Activated gamma-delta T cell treated with Interleukin-2 at 50 U/mL for 16 hours (primary cell): Measurements from ENCODE around the gene CBARP.

ENCODE experiments used
- DNase-seq: peaks from one replicate; pipeline ENCODE4 v3.0.0-alpha.2; 2020

Gene CBARP

DNA sequence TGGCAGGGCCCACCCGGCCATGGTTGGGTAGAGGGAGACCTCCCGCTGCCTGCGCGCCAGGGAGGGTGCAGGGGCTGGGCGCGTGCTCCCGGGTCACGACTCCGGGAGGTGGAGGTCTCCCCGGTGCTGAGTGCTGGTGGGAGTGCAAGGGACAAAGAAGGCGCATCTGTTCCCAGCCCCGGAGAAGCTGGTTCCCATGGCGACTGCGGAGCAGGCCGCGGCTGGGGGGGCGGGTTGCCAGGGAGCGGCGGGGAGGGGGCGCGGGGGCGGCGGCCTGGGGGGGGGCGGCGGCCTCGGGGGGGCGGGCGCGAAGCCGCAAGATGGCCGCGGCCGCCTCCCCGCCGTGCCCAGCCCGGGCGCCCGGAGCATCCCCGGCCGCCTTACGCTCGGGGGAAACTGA, 1.2 kb downstream of the CBARP start:
- no peak for DNase-seq

DNA sequence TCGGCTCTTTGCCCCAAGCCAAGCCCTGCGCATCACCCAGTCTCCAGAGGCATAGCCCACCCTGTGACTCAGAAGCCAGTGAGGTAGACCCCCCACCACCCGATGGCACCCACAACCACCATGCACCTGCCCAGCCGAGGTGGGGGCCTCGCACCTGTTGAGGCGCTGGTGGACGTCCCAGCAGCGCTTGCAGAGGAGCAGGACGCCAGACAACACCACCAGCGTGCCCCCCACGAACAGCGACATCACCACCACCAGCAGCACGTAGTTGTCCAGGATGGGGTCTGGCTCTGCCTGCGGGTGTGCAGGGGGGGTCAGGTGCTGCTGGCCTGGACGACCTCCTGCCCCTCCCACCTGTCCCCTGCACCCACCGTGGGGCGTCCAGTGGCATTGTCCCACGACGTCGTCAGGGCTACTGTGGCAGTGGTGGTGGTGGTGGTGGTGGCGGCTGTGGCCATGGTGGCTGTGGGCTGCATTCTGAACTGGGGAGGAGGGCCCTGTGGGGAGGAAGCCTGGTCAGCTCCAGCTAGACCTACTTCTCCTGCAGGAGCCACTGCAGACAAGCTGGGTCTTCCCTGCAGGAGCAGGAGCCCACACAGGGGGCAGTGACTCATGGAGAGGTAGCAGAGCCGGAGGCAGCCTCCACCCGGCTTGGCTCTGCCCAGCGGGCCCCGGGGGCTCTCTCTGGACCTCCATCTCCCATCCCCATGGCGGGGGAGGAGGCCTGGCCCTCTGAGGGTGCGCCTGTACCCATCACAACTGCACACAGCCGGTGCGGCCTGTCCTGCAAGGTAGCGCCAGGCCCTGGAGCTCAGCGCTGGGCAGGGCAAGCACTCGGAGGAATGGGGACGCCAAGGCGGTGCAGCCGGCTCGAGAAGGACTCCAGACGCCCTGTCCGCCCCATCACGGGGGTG, 1.9 kb downstream of the CBARP start:
- no peak for DNase-seq

DNA sequence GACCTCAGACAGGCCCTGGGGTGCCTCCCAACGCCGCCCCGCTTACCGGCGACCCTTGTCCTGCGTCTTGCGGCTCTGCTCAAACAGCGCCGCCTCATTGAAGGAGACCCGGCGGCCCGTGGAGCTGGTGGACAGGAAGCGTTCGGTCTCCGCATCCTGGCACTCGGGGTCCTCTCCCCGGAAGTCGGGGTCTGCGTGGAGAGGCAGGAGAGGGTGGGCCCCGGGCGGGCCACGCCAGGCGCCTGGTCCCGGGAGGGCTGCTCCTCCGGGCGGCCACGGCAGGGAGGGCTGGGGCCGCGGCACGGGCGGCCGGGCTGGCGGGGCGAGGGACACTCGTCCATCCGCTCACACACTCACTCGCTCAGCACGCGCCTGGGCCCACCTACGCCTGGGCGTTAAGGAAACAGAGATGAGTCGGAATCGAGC, 2.8 kb downstream of the CBARP start:
- no peak for DNase-seq

DNA sequence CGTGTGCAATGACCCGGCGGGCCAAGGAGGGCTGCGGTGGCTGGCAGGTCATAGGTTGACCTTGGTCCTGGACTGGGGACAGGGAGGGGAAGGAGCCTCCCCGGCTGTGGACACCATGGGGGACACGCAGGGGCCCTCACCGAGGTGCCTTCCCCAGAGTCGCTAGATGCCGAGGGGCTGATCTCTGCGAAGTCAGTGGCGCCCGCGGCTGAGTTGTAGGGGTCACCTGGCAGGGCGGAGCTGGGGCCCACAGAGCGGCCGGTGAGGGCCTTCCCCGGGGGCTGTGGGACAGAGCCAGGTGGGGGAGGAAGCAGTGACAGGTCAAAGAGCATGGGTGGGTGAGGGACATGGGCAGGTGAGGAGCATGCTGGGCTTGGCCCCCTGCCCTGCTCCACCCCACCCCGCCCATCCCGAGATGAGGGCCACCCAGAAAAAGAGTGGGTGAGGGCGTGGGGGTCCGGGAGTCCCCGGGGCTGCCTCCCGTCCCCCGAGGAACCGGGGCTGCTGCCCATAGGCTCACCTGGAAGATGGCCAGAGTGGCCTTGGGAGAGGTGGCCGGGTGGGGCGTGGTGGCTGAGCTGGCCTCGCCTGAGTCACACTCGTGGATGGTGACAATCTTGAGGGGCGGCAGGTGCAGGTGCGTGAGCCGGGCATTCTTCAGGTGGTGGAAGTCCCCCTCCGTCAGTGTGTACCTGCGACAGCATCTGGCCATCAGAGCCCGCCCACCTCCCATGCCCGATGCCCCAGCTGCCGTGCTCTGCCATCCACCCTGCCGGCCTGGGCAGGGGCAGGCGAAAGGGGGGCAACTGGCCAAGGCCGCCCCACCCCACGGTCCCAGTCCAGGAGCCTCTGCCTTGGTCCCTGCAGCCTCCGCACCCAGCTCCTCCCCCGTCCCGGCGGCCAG, 3.5 kb downstream of the CBARP start:
- DNase-seq = no peak

DNA sequence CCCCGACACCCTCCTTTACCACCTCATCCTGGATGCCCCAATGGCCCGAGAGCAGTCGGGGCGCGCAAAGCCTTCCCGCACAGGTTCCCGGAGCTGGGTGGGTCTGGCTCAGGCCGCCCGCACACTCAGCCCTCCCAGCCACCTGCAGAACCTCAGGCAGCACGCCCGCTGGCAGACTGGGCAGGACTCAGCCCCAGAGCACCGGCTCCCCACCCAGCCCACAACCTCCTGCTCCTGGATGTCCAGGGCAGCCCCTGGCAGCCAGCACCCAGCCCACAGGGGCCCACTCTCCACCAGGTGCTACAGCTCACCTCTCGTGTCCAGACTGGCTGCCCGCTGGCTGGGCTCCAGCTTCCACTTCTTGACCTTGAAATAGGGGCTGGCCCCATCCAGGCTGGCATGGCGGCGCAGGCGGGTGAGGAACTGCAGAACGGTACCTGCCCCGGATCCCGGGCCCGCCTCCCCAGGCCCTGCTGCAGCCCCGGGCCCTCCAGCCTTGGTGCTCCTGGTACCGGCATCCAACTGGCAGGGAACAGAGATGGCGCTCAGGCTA, 4.6 kb downstream of the CBARP start:
- DNase-seq = no peak

DNA sequence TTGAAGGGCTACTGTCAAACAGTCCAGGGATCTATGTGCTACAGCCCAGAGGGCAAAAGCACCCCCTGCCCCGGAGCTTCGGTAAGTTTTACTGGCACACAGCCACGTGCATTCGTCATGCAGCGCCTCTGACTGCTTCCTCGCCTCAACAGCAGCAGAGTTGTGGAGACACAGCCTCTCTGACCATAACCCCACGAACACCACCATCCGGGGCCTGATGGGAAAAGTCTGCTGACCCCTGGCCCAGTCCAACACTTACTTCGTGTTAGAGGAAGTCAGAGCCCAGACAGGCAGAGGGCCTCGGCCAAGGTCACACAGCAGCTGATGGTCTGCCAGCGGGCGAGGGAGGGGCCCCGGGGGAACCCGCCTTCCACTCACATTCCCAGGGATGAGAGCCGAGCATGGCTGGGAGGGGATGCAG, 5.1 kb downstream of the CBARP start:
- no peak for DNase-seq

DNA sequence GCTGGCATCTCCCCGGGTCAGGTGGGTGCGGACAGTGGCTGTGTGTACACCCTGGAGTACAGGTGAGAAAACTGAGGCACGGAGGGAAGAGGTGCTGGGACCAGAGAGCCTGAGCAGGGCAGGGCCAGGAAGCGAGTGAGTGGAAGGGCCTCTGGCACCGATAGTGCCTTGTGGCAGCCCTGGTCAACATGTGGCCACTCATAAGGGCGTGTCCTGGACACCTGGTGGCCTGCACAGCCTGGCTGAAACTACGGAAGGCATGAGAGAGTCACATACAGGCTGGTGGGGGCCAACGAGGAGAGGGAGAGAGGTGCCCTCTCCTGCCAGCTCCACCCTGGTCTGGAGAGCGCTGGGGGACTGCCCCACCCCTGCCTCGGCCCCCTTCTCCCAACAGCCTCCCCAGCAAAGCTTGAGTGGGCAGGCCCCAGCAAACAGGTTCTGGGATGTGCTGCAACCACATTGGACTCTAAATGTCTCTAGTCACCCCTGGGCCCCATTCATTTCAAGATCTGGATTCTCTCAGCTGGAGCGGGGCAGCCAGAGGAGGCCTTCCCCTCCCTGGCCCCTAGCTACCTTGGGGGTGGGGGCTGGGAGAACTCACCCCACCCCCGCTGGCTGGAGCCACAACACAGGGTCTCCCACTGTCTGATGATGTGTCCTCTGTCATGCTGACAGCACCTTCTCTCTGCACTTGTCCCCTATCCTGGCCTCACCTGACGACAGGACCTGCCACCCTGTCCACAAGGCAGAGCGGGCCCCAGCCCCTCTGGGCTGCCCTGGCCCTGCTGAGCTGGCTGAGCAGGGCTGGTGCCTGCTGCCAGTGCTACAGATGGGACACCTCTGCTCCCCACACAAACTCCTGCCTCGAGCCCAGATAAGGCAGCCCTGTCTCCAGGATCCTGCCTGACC, 5.8 kb downstream of the CBARP start:
- DNase-seq = no peak

DNA sequence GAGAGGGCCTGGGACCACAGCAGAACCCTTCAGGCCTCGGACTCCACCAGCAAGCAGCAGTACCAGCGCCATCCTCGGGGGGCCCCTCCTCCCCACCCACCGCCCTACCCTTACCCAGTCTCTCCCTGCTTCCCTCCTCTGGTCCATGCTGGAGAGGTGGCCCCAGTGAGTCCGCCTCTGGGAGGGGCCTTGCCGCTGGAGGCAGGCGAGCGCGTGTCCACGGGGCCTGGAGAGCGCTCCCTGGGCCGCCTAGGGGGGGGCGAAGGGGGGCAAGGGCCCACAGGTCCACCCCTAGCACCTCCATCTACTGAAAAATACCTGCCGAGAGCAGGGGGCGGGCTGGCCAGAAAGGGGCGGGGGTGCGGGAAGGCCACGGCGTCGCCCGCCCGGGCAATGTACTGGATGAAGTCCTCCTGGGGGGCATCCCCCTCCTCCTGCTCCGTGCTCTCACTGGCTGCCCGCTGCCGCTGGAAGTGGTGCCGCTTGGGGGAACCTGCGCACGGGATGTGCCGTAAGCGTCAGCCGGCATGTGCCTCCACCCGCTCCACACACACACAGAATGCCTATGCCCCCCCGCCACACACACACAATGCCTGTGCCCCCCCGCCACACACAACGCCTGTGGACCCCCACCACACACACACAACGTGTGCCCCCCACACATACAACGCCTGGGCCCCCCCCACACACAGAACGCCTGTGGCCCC, 6.9 kb downstream of the CBARP start:
- DNase-seq = no peak

DNA sequence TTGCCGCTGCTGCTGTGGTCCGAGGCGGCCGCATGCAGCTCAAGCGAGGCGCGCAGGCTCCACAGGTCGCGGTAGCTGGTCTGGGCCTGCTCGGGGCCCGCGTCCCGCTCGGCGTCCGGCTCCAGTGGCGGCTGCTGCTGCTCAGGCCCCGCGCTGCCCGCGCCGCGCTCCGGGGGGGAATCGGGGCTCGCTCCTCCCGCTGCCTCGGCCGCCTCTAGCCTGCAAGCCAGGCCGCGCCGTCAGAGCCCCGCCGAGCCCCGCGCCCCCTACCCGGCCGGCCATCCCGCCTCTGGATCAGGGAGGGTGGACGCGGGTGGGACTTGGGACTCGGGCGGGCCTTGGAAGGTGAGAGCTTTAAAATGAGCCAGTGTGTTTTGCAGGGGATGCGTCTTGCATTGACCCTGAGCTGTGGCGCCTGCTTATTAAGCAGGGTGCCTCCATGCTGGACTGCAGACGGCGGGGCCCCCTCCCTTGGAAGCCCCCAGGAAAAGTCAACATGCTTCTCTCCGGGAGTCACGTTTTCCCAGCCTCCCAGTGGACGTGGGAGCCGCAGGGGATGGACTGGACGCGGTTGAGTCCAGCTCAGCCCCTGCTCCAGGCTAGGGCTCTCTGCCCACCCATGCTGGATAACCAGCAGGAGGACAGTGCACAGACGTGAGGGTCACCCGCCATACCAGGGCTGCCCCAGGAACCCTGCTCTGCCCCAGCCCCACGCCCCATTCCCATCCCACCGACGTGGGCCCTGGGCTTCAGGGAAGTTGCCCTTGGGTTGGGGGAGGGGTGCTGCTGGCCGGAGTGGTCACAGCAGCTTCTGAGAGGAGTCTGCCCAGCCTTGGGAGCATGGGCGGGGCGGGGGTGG, 7.7 kb downstream of the CBARP start:
- no peak for DNase-seq

DNA sequence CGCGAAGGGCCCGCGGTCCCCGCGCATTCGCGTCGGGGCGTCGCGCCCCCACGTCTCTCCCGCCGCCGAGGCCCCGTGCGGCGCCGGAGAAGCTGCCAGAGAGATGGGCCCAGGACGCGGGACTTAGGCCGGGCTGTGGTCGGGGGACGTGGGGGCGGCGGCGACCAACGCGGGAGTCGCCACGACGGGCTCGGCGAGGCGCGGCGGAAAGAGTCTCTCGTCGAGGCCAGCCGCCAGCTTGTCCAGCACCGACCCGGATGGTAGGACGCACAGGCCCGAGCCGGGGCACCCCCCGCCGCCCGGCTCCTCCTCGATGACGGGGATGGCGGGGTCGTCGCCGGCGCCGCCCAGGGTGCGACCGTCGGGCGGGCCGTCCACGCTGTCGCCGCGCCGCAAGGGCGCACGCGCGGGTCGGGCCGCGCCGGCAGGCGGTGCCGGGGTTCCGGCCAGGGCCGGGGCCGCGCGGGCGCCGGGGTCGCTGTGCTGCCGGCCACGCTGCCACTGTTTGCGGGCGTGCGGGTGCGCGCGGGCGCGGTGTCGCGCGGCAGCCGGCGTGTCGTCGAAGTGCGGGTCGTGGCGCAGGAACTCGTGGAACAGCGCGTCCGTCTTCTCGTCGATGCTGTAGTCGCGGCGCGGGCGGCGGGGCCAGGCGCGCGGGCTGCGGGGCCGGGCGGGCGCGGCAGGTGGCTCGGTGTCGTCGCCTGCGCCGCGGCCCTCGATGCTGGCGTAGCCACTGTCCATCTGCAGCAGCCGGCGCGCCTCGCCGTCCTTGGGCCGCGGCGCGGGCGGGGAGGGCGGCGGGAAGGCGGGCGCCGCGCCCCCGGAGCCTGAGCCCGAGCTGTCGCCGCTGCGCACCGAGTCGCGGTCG, 8.5 kb downstream of the CBARP start:
- no peak for DNase-seq

DNA sequence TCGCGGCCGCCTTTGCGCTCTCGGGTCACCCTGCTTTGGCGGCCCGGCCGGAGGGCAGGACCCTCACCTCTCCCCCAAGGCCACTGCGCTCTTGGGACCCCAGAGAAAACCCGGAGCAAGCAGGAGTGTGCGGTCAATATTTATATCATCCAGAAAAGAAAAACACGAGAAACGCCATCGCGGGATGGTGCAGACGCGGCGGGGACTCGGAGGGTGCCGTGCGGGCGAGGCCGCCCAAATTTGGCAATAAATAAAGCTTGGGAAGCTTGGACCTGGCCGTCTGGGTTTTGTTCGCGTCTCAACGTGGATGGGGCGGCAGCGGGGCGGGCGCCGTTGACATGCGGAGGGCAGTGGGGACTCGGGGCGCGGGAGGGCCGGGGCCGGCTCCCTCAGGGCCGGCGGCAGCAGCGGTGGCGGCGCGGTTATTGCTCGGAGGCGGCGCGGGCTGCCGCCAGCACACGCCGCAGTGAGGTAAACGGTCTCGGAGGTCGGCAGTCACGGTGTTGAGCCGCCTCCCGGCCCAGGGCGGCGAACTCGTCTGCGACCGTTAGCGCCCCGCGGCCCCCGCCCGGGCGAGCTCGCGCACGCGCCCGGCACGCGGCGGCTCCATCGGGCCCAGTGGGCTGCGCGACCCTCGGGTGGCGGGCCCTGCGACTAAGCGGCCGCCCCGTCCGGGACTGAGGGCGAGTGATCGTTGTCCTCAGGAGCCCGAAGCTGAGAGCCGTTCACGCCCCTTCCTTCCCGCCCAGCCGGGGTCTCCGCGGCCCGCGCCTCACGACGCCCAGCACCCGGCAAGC, 9.4 kb downstream of the CBARP start:
- DNase-seq = no peak

DNA sequence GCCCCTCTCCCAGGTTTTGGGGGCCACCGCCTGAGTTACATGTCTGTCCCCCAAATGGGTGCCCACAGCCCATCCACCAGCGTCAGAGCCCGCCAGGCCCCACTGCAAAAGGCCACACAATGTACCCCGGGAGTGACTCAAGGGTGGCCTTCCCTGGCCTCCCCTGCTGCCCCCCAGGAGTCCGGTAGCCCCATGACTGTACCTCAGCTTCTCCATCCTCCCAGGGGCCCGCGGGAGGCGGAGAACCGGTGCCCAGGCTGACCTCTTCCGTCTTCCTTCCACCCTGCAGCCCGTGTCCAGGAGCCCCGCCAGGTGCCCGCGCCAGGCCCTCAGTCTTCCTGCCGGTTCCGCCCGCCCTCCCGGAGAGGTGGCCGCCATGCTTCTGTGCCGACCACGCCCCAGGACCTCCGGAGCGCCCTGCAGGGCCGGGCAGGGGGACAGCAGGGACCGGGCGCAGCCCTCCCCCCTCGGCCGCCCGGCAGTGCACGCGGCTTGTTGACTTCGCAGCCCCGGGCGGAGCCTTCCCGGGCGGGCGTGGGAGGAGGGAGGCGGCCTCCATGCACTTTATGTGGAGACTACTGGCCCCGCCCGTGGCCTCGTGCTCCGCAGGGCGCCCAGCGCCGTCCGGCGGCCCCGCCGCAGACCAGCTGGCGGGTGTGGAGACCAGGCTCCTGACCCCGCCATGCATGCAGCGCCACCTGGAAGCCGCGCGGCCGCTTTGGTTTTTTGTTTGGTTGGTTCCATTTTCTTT, 10.3 kb downstream of the CBARP start:
- no peak for DNase-seq

DNA sequence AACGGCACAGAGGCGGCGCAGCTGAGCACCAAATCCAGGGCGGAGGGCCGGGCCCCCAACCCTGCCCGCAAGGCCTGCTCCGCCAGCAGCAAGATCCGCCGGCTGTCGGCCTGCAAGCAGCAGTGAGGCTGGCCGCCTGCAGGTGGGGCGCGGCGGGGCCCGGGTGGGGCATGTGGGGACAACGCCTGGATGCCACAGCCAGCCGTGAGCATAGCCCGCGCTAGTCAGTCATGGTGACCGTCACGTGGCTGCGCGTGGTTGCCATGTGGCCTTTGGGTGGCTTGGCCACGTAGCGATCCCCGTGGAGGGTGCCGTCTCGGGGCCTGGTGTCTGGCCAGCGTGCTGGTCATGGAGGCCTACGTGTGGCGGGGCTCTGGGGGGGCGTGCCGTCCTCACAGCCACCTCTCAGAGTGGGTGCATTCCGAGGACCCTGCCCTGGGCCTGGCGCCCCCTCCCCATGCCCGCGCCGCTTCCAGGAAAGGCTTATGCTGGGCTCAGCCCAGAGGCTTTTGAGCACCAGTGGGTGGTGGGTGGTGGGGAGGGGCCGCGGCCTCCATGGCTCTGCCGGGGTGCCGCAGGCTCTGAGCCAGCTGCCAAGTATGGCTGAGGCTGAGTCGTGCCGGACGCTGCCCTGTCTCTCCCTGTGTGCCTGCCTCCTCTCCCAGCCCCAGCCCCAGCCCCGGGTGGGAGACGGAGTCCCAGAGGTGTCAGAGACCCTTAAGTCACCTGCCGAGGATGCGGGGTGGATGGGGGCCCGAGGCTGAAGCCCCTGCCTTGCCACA, 11.1 kb downstream of the CBARP start:
- DNase-seq = no peak

DNA sequence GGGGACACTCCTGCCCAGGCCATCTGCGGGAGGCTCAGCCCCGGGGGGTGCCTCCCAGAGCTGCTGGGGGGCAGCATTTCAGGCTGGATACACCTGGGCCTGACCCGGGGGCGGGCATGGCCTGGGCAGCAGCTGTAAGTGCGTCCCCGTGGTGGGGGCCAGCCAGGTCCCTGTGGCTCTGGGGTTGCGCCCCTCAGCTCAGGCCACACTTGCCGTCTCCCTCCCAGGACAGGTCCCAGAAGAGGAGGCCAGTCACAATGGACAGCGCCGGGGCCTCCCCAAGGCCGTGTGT, 11.6 kb downstream of the CBARP start:
- DNase-seq = no peak

DNA sequence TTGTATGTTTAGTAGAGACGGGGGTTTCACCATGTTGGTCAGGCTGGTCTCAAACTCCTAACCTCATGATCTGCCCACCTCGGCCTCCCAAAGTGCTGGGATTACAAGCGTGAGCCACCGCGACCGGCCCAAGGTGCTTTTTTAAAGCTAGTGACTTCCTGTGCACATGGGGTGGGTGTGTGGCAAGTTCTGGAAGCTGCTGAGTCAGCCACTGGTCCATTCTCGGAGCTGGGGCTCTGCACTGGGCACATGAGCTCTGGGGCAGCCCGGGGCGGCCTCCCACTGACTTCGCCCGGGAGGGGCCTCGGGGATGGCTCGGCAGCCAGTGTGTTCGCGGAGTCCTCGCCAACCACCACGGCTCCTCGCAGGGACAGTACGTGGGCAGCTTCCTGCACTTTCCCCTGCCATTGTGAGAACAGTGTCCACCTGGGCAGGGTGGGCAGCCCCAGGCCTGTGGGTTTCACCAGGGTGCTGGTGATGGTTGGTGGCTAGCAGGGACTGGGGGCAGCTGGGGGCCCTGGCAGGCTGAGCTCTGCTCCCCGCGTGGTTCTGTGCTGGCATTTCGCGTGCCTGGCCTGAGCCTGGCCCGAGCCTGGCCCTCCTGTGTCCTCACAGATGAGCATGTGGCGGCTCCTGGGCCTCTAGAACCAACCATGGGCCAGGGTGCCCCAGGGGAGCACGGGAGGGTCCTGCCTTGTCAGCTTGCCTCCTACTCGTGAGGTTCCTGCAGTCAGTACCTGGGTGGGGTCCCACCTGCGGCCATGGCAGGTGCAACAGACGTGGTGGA, 12.2 kb downstream of the CBARP start:
- DNase-seq = no peak

DNA sequence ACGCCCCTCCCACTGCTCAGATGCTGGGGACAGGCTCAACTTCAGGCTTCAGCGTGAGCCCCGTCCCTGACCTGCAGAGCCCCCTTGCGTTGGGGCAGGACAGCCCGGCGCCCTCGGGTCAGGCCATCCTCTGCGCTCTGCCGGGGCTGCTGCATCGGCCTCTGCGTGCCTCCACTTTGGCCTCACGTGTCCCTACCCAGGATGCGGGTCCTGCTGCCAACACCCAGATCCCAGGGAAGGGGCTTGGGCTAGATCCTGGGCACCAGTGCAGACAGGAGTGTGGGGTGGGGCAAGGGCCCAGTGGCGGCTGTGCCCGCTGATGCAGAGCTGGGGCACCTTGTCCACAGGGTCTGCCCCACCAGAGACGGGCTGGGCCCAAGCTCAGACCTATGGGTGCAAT, 13.0 kb downstream of the CBARP start:
- no peak for DNase-seq
